GM12864 (cell line): Measurements from ENCODE around the gene HTRA1.

ENCODE experiments used
- DNase-seq: peaks from one replicate; pipeline ENCODE4 v3.0.0-alpha.2; 2011; ENCODE audit warnings: low read depth
- H3K4me3 ChIP-seq: 2 replicates; pipeline ENCODE4 v1.5.1; 2011; ENCODE audit warnings: mild to moderate bottlenecking, low read depth, low read length, control low read depth
- CTCF ChIP-seq: IDR thresholded peaks from 2 replicates; pipeline ENCODE4 v1.5.1; 2011; ENCODE audit warnings: low read depth, mild to moderate bottlenecking, moderate library complexity, low read length, control low read depth, inconsistent platforms; ENCODE audit errors: missing control alignments

The HTRA1 gene

GRCh38 chr10:122505011-122505410, 43.7 kb downstream of the HTRA1 start:
- no peak overlapping the region for H3K4me3 ChIP-seq
- no peak for TF ChIP-seq CTCF
- no peak for DNase-seq

GRCh38 chr10:122505885-122506645, 44.7 kb downstream of the HTRA1 start:
- H3K4me3 ChIP-seq, result no peak overlapping the region
- DNase-seq, result no peak
- no peak for TF ChIP-seq CTCF

GRCh38 chr10:122507616-122508015, 46.3 kb downstream of the HTRA1 start:
- no peak overlapping the region for H3K4me3 ChIP-seq
- no peak for DNase-seq
- no peak for TF ChIP-seq CTCF

GRCh38 chr10:122508021-122508420, 46.7 kb downstream of the HTRA1 start:
- DNase-seq, result no peak
- no peak overlapping the region for H3K4me3 ChIP-seq
- TF ChIP-seq CTCF, result no peak

- TF ChIP-seq CTCF, result no peak
- no peak for DNase-seq
- no peak overlapping the region for H3K4me3 ChIP-seq
These were observed 48.0 kb downstream of the HTRA1 start for GRCh38 chr10:122509323-122509722.

GRCh38 chr10:122510326-122510725, 49.0 kb downstream of the HTRA1 start:
- no peak overlapping the region for H3K4me3 ChIP-seq
- TF ChIP-seq CTCF, result no peak
- no peak for DNase-seq

- DNase-seq, result no peak
These were observed 49.4 kb downstream of the HTRA1 start for GRCh38 chr10:122510736-122511135.

More at GRCh38 chr10:122510736-122511135, 49.4 kb downstream of the HTRA1 start:
- no peak for TF ChIP-seq CTCF
- H3K4me3 ChIP-seq, result no peak overlapping the region
